HG03135 (cell line): ENCODE results near the gene TUBGCP6.
"Not testable (repeated sequence)": the region's sequence is repeated elsewhere in the genome, so short reads cannot be mapped to it uniquely, and the experiment has no call there.

Experiments used
- ATAC-seq: cut with Tn5 transposase; IDR thresholded peaks from one replicate; pipeline ENCODE4 v1.9.1; 2021; ENCODE audit warnings: mild to moderate bottlenecking, moderate library complexity; ENCODE audit not compliant: unreplicated experiment

The TUBGCP6 gene

DNA sequence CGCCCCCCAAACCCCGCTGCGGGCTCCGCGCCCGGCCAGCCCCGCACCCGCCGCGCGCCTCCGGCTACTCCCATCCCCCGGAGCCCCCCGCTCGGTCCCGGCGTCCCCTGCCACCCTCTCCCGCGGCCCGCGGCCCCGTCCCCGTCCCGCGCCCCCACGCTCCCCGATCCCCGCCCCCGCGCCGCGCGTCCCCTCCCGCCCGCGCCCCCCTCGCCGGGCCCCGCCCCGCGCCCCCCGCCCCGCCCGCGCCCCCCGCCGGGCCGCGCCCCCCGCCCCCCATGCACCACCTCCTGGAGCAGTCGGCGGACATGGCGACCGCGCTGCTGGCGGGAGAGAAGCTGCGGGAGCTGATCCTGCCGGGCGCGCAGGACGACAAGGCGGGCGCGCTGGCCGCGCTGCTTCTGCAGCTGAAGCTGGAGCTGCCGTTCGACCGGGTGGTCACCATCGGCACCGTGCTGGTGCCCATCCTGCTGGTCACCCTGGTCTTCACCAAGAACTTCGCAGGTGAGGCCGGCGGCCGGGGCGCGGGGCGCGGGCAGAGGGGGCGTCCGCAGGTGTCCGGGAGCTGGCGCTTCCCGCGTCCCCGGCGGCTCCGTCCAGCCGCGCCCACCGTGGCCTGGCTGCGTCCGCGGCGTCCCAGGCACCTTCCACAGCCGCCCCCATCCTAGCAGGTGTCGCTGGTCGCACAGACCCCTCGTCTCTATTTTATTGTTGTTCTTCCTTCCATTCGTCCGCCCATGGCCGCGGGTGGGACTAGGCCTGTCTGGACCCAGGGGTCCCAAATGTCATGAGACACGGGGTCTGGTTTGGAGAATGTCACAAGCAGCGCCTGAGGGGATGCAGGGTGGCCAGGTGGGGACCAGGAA is 74.1 kb downstream of the TUBGCP6 start, which contains the start of gene PANX2:
PANX2 (plus strand) TSS at position 279 of the 866 bp plus-strand sequence; CDS start at position 279, 0 bp downstream.
- ATAC-seq: no peak

DNA sequence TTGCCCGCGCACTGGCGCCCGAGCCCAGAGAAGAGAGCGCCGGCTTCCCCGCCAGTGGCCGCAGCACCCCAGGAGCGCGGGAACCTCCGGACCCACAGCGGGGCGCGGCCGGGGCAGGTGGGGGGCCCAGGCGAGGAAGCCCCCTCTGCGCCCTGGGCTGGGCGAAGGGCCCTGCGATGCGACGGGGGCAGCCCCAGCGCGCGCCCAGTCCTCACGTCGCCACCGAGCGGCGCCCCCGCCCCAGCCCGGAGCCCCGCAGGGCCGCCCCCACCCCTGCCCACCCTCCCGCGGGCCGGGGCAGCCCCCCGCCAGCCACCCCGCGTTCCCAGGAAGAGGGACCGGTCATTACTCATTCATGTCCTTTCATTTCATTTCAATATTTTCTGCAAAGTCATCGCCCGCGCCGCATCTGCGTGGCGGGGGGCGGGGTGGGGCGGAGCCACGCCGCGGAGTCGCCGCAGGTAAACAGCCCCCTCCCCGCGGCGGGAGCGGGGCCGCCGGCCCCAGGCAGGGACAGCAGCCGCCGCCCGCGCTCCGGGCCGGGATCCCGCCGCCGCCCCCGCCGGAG is 75.0 kb downstream of the TUBGCP6 start:
- ATAC-seq: no peak

DNA sequence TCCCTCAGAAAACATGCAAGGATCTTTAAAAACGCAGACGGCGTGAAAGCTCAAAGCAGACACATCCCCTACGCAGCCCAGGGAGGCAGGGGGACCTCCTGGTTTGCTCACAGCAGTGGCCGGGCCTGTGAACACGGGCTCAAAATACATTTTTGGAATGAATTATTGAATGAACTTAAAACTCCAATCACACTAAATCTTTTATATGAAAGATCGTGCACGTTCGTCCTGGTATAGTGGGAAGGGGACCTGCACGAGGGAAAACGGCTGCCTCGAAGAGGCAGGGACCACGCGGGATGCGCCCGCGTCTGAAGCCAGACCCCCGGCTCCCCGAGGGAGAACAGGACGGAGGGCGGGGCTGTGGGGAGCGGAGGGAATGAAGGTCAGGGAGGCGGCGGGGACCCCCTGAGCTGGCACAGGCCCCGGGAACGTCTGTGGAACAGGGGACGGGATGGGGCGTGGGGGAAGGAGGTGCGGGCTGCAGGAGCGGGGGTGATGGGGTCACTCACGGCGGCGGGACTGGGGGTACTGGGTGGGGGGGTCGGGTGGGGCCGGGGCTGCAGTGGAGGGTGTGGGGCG is 75.6 kb downstream of the TUBGCP6 start:
- ATAC-seq: no peak

DNA sequence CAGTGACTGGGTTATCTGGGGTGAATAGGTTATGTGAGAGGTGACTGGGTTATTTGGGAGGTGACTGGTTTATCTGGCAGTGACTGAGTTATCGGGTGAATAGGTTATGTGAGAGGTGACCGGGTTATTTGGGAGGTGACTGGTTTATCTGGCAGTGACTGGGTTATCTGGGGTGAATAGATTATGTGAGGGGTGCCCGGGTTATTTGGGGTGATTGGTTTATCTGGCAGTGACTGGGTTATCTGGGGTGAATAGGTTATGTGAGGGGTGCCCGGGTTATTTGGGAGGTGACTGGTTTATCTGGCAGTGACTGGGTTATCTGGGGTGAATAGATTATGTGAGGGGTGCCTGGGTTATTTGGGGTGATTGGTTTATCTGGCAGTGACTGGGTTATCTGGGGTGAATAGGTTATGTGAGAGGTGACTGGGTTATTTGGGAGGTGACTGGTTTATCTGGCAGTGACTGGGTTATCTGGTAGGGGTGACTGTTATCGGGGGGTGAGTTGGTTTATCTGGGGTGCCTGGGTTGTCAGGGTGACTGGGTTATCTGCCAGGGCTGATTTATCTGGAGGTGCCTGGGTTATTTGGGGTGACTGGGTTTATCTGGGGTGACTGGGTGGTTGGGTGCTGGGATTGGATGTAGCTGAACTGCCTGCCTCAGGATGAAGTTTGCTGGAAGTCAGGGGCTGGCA is 76.2 kb downstream of the TUBGCP6 start:
- not testable (repeated sequence) for ATAC-seq

DNA sequence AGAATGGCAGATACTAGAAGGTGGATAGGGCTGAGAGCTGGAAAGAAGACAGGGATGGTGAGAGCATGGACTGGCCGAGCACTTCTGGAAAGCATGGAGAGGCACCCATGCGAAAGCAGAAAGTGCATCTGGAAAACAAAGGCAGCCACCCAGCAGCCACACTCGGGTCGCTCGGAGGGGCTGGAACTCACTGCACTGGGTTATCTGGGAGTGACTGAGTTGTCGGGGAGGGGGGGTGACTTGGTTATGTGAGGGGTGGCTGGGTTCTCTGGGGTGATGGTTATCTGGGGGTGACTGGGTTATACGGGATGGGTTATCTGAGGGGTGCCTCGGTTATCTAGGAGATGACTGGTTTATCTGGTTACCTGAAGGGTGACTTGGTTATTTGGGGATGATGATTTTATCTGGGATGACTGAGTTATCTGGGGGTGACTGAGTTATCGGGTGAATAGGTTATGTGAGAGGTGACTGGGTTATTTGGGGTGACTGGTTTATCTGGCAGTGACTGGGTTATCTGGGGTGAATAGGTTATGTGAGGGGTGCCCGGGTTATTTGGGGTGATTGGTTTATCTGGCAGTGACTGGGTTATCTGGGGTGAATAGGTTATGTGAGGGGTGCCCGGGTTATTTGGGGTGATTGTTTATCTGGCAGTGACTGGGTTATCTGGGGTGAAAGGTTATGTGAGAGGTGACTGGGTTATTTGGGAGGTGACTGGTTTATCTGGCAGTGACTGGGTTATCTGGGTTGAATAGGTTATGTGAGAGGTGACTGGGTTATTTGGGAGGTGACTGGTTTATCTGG is 76.9 kb downstream of the TUBGCP6 start:
- ATAC-seq: no peak
